ENCODE measurements around the gene HOXC11.

Gene HOXC11

DNA sequence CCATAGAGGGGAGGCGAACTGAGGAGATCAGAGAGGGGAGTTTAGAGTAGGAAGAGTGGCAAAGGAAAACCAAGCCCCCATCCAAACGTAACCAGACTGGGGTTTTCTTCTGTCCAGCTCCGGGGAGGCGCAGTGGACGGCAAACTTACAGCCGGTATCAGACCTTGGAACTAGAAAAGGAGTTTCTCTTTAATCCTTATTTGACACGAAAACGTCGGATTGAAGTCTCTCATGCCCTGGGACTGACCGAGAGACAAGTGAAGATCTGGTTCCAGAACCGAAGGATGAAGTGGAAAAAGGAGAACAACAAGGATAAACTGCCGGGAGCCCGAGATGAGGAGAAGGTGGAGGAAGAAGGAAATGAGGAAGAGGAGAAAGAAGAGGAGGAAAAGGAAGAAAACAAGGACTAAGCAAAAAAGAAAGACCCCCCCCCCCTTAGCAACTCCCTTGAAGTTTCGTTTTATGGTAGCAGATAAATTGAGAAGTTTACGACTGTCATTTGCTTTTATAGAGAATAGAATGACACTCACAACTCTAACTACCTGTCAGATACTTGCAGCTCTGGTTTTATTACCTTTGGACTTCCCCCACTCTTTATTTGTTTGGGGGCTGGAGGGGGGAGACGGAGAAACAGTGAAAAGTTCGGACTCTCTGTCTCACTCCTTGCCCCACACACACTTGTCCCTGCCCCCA is 38.2 kb downstream of the HOXC11 start:
- no peak for DNase-seq (ENCODE audit: low read depth)

DNA sequence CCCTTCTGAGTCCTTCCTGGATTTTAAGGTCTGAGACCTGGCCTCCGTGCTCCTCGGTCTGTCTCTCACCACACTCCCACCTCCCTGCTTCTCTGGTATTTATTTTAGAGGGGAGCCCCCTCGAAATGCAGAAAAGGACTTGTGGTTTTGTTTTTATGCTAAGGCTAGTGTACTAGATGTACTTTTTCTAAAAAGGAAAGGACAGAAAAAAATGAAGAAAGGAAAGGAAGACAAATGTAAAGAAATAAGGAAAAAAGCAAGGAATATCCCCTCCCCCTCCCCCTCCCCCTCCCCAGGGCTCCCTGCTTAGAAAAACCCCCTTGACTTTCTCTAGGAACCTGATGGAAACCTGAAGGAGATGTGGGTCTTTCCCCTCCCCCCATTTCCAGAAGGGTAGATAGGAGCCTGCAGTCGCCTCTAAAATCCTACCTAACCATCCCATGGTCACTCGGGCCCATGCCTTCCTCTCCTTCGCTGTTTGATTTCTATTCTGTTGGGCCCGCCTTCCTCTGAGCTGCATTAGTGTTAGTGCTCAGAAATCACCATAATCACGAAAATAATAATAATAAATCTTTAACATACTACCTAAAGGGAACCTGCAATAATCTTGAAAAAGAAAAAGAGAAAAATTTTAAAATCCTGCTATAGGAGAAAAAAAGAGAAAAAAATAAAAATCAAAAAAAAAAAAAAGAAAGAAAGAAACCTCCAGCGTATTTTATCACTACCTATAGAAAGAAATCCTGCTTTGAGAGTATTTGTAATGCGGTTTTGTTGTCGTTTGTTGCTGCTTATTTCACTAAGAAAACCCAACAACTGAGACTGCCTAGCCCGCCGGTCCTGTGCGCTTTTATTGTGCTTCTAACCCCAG is 39.0 kb downstream of the HOXC11 start:
- DNase-seq (ENCODE audit: low read depth) = no peak

DNA sequence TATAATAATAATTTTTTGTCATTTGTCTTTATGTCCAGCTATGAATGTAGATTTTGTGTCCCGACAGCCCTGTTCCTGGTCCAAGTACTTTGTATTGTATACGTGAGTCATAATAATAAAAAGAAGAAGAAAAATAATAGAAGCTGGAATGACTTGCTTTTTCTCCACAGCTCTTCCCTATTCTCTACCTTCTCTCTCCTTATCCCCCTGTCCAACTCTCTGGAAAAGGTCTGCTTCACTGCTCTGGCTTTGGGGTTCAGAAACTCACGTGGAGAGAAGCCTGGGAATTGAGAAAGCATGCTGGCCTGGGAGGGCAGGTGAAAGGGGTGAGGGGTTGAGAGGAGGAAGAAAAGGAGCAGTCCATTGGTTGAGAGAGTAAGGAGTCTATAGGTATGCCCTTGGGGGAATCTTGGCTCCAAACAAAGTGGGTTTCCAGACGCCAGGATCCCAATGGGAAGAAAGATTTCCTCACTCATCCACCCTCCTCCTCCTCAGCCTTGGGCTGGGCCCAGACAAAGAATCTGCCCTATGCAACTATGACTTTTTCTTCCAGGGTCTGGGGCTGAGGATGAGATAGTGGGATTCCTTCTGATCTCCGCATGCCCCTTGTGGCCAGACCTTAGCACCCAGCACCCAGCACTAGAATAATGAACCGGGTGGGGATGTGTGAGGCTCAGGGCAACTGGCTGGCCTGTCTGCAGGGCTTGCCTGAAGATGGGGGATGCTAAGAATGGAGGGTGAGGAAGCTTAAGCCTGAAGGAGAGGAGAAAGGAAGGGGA is 39.9 kb downstream of the HOXC11 start:
- DNase-seq (ENCODE audit: low read depth) = no peak

DNA sequence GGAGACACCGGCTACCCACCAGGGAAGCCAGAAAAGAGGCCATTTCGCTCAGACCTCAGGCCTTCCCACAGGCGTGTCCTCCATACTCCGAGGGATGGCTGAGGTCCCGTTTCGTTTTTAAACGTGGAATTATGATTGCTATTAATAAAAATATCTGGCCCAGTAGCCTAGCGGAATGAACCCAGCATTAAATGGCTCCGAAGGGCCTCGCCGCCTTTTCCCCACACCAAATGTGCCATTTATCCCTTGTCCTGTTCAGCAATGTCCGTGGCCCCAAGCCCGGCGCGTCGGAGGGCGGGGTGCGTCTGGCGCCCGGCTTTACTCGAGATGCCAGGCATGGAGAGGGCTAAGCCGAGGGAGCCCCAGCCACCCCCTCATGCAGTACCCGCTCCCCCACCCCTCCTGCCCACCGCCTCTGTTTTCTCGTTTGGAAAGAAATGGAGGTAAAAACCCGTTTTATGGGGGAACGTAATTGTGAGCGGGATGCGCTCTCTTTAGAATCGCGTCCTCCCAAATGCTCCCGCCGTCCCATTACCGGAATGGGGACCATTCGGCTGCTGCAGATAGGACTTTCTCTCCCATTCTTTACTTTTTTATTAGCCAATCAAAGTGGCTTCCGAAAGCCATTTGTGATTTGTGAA is 41.6 kb downstream of the HOXC11 start:
- DNase-seq (ENCODE audit: low read depth) = no peak

DNA sequence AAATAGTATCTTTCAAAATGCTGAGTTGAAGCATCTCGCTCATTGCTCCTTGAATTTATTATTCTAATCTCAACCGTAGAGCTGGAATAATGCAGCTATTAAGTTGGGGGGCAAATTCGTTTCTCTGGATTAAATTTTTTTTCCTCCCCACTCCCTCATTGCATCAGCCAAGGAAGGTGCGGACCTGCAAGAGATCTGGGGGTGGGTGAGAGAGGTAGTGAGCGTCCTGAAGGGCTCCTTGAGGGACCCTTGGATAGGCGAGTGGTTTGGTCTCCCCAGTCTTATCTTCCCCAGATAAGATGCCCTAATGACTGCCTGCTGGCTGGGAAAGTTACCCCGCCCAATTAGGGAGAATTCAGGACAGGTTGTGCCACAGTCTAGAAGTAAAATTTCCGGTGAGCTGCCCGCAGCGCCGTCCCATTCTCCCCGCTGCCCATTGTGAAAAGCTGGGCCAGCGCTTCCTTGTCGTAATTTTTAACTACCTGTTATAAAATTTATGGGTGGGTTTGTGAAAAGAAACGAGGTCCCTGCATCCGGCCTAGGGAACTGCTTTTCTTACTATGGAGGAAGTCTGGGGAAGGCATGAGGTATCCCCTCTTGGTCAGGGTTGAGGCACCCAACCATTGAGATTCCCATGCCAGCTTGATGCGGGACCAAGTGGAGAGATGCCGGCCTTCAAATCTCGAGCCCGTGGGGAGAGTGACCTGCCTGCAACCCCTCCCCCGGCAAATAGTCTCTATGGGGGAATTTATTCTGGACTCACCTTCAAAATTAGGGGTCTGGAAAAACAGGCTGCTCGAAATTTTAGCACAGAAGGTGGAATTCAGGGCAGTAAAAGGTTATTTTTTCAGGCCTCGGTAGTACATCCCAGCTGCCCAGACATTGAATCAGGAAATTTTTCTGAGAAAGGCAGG is 42.3 kb downstream of the HOXC11 start:
- DNase-seq (ENCODE audit: low read depth) = no peak

DNA sequence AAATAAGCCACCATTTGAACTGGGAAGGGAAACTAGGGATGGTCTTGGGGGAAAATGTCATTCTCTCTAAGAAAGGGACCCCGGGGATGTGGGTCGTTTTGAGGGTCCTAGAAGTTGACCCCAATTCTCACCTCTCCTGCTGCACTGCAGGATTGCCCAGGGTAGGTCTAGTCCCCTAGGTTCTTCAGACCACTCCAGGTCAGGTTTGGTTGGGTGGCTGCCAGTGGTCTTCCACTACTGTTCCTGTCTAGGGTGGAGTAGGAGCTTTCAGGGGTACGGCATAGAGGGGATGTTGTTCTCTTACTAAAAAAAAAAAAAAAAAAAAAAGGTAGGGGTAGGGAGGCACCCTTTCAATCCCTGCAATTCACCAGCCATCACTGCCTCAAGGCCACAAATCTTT is 43.1 kb downstream of the HOXC11 start:
- DNase-seq (ENCODE audit: low read depth) = no peak

DNA sequence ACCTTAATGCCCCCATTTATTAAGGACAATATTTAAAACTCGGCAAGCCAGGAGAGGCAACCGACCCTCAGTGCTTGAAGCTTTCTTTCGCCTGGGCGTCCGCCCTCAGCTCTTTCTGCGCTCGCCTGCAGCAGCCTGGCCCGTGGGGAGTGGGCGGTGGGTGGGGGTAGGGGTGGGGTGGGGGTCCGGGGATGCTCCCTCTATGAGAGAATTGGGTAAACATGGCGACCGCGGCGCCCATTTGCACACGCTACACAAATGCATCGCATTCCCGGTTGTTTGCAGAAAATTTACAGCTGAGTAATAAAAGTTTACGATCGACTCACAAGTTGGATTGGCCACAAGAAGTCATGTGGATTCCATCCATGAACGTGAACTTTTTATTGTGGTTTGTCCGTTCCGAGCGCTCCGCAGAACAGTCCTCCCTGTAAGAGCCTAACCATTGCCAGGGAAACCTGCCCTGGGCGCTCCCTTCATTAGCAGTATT is 43.6 kb downstream of the HOXC11 start:
- no peak for DNase-seq (ENCODE audit: low read depth)

DNA sequence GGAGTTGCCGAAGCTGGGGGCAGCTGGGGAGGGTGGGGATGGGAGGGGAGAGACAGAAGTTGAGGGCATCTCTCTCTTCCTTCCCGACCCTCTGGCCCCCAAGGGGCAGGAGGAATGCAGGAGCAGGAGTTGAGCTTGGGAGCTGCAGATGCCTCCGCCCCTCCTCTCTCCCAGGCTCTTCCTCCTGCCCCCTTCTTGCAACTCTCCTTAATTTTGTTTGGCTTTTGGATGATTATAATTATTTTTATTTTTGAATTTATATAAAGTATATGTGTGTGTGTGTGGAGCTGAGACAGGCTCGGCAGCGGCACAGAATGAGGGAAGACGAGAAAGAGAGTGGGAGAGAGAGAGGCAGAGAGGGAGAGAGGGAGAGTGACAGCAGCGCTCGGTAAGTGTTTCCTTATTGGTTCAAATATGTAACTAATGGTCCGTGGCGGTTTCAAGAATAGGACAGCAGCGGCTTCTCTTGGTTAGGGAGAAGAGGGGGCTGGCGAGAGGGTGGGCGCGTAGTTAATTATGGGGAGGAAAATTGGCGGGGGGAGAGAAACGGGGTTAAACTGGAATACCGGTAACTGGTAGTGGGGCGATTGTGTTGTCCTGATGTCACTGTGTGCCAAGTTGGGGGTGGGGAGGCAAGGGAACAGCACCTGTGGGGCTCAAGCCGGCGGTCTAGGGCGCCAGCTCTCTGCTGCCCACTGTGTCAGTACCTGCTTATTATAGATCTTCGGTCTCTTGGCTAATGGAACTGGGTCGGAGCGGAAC is 44.3 kb downstream of the HOXC11 start:
- DNase-seq (ENCODE audit: low read depth) = no peak

DNA sequence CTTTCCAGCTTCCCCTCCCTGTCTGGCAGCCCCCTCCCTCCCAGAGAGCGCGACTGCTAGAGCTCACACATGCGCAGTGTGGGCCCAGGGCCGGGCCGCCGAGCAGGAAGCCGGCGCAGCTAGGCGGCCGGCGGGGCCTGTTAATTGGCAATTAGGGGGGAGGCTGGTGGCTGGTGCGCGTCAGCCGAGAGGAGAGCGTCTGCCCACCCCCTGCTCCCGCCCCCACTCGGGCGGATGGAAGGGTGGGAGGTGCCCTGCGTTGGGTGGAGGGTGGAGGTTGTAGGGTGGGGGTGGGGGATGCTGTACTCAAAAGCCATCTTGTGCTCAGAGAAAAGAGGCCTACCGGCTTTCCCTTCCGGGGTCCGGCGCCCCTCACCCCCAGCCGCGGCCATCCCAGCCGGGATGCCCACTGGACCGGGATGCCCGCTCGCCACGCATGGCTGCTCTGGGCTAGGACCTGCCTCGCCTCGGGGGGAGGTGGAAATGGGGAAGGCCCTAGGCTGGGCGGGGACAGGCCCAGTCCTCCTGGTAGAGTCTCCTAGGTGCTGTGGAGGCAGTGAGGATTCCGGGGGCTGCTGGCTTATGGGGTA is 45.0 kb downstream of the HOXC11 start:
- peak; percentile 56 for DNase-seq (ENCODE audit: low read depth)

DNA sequence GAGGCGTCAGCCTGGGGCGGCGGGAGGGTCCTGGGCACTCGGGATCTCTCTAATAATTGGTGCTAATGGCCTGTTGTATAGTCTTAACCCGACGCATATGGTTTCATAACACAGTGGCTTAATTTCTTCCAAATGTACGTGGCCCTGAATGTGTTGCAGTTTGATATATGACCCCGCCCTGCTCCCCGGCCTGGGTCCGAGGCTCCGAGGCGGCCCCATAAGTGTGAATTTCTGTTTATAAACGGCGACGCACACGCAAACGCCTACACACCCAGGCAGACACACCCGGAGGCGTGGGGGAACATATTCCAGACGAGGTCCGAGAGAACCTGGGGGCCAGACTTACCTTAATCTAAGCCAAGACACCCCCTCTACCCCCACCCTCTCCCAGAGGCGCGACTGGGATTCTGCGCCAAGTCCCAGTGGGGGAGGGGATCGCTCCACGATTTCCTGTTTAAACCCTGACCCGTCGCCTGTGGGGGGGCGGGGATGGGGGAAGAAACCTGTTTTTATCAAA is 45.6 kb downstream of the HOXC11 start:
- DNase-seq (ENCODE audit: low read depth) = no peak

DNA sequence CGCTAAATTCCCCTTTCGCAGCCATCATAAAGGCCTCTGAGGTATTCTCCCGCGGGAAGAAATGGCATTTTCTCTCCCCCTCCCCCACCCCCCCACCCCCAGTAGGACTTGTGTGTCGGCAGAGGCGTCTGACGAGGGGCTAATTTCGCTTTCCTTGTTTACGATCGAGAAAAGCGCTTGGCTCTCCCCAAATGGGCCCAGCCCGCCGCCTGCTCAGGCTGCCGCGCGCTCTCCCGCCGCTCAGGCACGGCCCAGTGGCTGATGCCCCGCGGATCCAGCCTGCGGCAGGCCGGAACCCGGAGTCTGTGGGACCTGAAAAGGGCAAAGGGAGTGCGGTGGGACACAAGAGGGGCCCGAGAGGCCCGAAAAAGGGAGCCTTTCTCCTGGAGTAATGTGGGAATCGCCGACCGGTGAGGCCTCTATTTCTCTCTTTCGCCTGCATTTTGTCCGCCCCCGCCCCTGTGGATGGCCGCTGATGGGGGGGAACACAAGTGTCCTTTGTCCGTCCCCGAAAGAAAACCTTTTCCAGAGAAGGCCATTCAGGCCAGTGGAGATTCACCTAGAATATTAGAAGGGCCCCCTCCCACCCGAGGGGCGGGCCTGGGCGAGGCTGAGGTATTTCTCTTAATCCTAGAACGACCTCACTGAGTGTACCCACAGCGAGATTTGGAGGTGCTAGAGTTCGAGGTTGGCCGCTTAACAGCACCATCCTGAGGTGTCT is 46.3 kb downstream of the HOXC11 start:
- no peak for DNase-seq (ENCODE audit: low read depth)

DNA sequence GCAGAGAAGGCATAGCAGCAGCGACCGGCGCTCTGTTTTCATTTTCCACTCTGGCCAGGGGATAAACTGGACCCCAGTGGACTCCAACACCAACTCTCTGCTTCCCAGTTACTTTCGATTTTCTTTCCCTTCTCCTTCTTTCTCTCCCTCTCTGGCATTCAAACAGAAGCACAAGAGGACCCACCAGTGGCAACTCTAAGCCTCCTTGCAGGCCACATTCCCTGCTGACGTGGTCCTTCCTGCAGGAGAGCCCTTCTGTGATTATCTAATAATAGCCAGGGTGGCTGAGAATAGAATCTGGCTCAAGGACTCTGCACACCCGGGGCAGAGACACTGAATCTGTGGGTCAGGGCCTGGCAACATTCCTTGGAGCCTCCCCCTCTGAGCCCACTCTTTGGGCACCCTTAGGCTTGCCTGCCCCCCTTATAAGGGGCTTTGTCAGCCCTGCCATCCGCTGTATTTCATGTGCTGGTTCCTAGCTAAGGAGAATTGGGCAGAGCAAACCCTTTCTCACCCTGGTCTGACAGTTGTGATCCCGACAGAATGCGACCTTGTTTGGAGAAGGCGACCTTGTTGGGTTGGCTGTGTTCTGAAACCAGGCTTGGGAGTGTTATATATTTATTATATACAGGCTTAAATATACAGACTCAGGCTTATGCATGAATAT is 47.1 kb downstream of the HOXC11 start:
- DNase-seq (ENCODE audit: low read depth) = no peak

DNA sequence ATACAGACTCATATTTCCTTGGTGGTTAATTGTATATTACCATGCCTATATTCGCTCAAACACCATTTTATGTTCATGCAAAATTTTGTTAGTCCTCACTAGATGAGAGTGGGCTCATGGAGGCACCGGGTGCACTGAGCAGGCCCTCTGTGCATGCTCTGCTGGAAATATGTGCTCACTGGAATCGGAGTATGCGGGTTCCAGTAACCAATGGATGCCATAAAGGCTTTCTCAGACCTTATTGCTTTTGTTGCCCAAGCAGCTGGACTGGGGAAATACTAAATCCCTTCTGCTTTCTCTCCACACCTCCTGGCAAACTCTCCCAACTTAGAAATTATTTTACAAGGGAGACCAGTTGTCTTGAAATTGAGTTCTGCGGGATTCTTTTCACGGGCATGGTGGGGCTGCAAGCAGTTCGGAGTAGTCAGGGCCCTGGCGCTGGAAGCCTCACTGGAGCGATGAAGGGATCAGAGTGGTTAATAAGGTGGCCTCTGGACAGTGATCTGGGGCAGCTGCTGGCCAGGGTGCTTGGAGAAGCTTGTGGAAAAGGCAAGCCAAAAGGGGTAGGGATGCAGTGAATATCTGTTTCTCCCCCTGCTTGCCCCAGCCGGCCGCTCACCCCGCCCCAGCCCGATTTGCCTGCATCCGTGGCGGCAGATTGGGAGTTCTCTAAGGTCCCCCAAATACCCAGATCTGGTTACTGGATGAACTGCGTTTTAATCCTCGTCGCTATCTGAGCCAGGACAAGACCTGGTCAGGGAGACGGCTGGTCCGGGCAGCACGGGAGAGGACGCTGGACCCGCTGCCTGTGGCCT is 47.9 kb downstream of the HOXC11 start:
- DNase-seq (ENCODE audit: low read depth) = no peak

DNA sequence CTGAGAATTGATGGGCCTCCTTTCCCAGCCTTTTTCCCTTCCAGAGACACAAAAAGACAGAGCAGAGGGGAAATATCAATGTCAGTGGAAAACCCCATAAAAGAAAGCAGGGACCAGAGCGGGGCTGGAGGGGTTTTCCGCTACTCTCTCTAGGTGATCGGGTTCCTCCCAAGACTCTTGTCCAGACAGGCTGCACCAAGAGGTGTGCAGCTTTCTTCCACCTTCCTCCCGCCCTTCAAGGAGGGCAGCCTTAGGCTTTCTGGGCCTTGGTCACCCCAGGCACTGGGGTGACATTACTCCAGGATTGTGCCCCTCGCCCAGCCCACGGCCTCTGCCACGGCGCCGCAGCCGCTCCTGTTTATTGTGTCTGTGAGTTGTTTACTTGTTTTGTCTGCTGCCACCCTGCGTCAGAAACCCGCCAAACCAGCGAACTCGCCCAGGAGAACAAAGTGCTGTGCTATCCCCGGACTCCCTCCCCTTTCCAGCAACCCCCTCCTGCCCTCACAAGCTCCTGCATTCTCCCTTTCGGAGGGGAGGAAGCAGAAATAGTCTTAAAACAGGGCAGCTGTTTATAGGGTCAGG is 48.6 kb downstream of the HOXC11 start:
- DNase-seq (ENCODE audit: low read depth) = no peak

DNA sequence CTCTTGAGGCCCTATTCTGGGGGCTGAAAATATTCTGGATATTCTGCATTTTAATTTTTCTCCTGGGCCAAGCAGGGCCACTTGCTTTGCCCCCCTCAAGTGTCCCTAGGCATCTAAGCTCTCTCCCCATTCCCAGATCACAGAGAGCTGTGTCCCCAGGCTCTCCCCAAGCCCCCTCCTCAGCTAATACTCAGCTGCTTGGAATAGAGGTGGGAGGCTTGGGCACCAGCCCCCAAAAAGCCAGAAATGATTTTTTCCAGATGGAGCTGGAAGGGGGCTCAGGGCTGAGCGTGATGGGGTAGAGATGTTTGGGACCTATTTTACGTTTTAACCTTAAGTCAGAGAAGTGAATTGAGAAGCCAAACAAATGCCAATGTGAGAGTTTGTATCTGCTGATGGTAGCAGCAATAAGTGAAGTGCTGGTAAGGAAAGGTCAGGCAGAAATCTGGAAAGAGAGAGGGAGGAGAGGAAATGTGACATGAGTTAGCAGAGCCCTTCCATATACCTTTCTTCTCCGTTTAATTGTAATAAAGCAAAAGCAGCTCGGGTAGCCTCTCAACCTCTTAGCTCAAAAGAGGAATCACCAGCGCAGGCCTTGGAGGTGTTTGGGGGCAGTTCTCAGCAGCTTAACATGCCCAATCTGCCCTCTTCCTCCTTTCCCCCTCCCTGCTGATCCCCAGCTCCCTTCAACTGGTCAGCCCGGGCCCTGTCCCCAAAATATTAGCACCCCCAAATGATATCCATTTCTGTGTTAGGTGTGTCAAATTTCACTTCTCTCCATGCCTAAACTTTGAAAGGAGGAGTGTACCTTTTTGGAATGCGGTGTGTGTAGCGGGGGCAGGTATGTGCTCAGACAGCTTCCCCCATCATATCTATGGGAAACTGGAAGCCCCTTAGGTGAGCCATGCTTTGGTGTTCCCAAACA is 50.3 kb downstream of the HOXC11 start:
- DNase-seq (ENCODE audit: low read depth) = no peak

DNA sequence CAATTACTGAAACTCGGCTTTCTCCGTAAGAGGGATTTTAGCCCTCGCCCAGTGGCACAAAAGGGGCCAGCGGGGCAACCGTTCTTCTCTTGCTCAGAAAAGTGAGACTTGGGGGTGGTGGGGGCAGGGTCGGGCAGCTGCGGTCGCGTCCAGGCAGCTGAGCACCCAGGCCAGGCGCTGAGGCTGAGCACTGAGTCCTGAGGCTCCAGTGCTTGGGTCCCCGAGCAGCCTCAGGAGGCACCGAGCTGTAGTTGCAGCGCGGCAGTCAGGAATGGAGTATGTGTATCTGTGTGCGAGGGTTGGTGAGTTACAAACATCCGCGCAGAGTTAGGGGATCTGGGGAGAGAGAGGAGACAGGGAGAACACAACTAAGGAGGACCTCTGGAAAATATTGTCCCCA is 51.2 kb downstream of the HOXC11 start:
- no peak for DNase-seq (ENCODE audit: low read depth)
